HG02970 (cell line): Measurements from ENCODE around the gene RAD51B.

Experiments used
- ATAC-seq: cut with Tn5 transposase; IDR thresholded peaks from one replicate; pipeline ENCODE4 v1.9.1; 2021; ENCODE audit warnings: mild to moderate bottlenecking, moderate library complexity, moderate number of reproducible peaks; ENCODE audit not compliant: unreplicated experiment, low FRiP score

RAD51B gene

GRCh38 chr14:68135566-68135965, 316.0 kb downstream of the RAD51B start:
- no peak for ATAC-seq

- no peak for ATAC-seq
Measured at GRCh38 chr14:68137704-68138619, 318.4 kb downstream of the RAD51B start.

GRCh38 chr14:68139431-68140075, 320.0 kb downstream of the RAD51B start:
- no peak for ATAC-seq

- no peak for ATAC-seq
Measured at GRCh38 chr14:68140076-68140741, 320.6 kb downstream of the RAD51B start.

GRCh38 chr14:68140806-68141205, 321.2 kb downstream of the RAD51B start:
- ATAC-seq = no peak

- no peak for ATAC-seq
Measured at GRCh38 chr14:68141281-68142088, 321.9 kb downstream of the RAD51B start.

- ATAC-seq = no peak
Measured at GRCh38 chr14:68143341-68143841, 323.8 kb downstream of the RAD51B start.

- ATAC-seq = no peak
Measured at GRCh38 chr14:68144051-68144681, 324.6 kb downstream of the RAD51B start.

GRCh38 chr14:68145036-68145435, 325.5 kb downstream of the RAD51B start:
- ATAC-seq = no peak

GRCh38 chr14:68145539-68145938, 326.0 kb downstream of the RAD51B start:
- no peak for ATAC-seq

GRCh38 chr14:68146818-68147217, 327.2 kb downstream of the RAD51B start:
- no peak for ATAC-seq

- no peak for ATAC-seq
Measured at GRCh38 chr14:68147303-68147702, 327.7 kb downstream of the RAD51B start.

- ATAC-seq = no peak
Measured at GRCh38 chr14:68148276-68148675, 328.7 kb downstream of the RAD51B start.

GRCh38 chr14:68148763-68149162, 329.2 kb downstream of the RAD51B start:
- ATAC-seq = no peak

GRCh38 chr14:68153275-68153674, 333.7 kb downstream of the RAD51B start:
- no peak for ATAC-seq

GRCh38 chr14:68154275-68154674, 334.7 kb downstream of the RAD51B start:
- no peak for ATAC-seq

GRCh38 chr14:68157971-68158371, 338.4 kb downstream of the RAD51B start:
- no peak for ATAC-seq

- ATAC-seq = no peak
Measured at GRCh38 chr14:68158640-68159039, 339.1 kb downstream of the RAD51B start.

- ATAC-seq = no peak
Measured at GRCh38 chr14:68159701-68160633, 340.4 kb downstream of the RAD51B start.
